GM12873 (cell line): Measurements from ENCODE around the gene AP3D1.

Experiments
- CTCF ChIP-seq: IDR thresholded peaks from 2 replicates; pipeline ENCODE4 v1.5.1; 2012; ENCODE audit warnings: low read depth, mild to moderate bottlenecking, moderate library complexity, low read length, control low read depth; ENCODE audit not compliant: insufficient read depth; ENCODE audit errors: missing control alignments

AP3D1 gene

GRCh38 chr19:2096480-2097202 lies 54.7 kb downstream of the AP3D1 start, which contains the start of gene IZUMO4:
TSS of gene IZUMO4 (plus strand) at chr19:2096915. CDS start at chr19:2096946, 31 bp downstream.
- TF ChIP-seq CTCF: peak; percentile 55

- peak; percentile 53 for TF ChIP-seq CTCF
These were observed 55.3 kb downstream of the AP3D1 start, which contains the start of gene MOB3A for GRCh38 chr19:2096034-2096479. TSS of gene MOB3A (minus strand) at chr19:2096326. CDS start at chr19:2078560, 17,766 bp downstream.

GRCh38 chr19:2089727-2090053 lies 61.7 kb downstream of the AP3D1 start:
- TF ChIP-seq CTCF: no peak

- no peak for TF ChIP-seq CTCF
These were observed 62.2 kb downstream of the AP3D1 start for GRCh38 chr19:2089001-2089711.

GRCh38 chr19:2087621-2088100 lies 63.7 kb downstream of the AP3D1 start:
- TF ChIP-seq CTCF: peak; percentile 56

GRCh38 chr19:2084993-2085720 lies 66.2 kb downstream of the AP3D1 start:
- TF ChIP-seq CTCF: no peak
